ENCODE measurements around the gene MISP3. TPM values are rescaled to one million over a fixed set of nuclear protein-coding genes. Genes with fewer than 3 reads are reported as not detected.
A peak's percentile ranks its signal among the peaks of the same experiment; 100 is the strongest.

MISP3 gene
- total and polyA plus RNA-seq, 8 donors = 6.4 to 21.4 (median 8.3) TPM

- no peak for DNase-seq
- no peaks in the 10 kb centered on the region for H3K27me3 ChIP-seq
- no peak overlapping the region for H3K4me3 ChIP-seq
- intact Hi-C loops (cut with DNase I) = no loop called here
- no peaks in the 10 kb centered on the region for H3K9me3 ChIP-seq
- H3K36me3 ChIP-seq = peaks cover 0 to 6% (median 0%) of the 10 kb centered on the region in 3 donors
- WGBS, 2 donors = 76 to 80% methylated on average over 9 of the region's 9 CpGs
- no peak for FAIRE-seq
- no peaks in the 10 kb centered on the region for H3K4me1 ChIP-seq
- no peak for TF ChIP-seq CTCF (IDR thresholded peaks at IDR 0.05)
- peak in 1 of 4 donors; percentile 9 for ATAC-seq
- no peak overlapping the region for H3K27ac ChIP-seq
Observed at GRCh38 chr19:14051980-14052379, 20.6 kb upstream of the MISP3 start.

GRCh38 chr19:14052470-14052869 lies 20.1 kb upstream of the MISP3 start:
- intact Hi-C loops (cut with DNase I) = no loop called here

GRCh38 chr19:14053032-14053431 lies 19.6 kb upstream of the MISP3 start:
- TF ChIP-seq CTCF (IDR thresholded peaks at IDR 0.05) = no peak
- ATAC-seq = no peak
- Histone ChIP-seq H3K9me3 (no peaks in the 10 kb centered on the region), H3K4me3 (no peak overlapping the region), H3K27me3 (no peaks in the 10 kb centered on the region), H3K27ac (no peak overlapping the region), H3K4me1 (no peaks in the 10 kb centered on the region), H3K36me3 (peaks cover 0 to 6% (median 0%) of the 10 kb centered on the region in 3 donors)
- WGBS, 2 donors = 97 to 98% methylated on average over 3 of the region's 3 CpGs
- intact Hi-C loops (cut with DNase I) = no loop called here
- FAIRE-seq = no peak
- DNase-seq = no peak

More at GRCh38 chr19:14052470-14052869, 20.1 kb upstream of the MISP3 start:
- ATAC-seq (no peak), DNase-seq (no peak), FAIRE-seq (no peak)
- TF ChIP-seq CTCF (IDR thresholded peaks at IDR 0.05) = no peak
- Histone ChIP-seq H3K4me3 (no peak overlapping the region), H3K36me3 (peaks cover 0 to 6% (median 0%) of the 10 kb centered on the region in 3 donors), H3K27me3 (no peaks in the 10 kb centered on the region), H3K4me1 (no peaks in the 10 kb centered on the region), H3K9me3 (no peaks in the 10 kb centered on the region), H3K27ac (no peak overlapping the region)
- 83 to 90% methylated on average over 6 of the region's 6 CpGs for WGBS, 2 donors

- Histone ChIP-seq H3K4me1 (no peaks in the 10 kb centered on the region), H3K27me3 (no peaks in the 10 kb centered on the region), H3K4me3 (no peak overlapping the region), H3K27ac (no peak overlapping the region), H3K9me3 (no peaks in the 10 kb centered on the region), H3K36me3 (peaks cover 0 to 6% (median 0%) of the 10 kb centered on the region in 3 donors)
- intact Hi-C loops (cut with DNase I) = no loop called here
- TF ChIP-seq CTCF (IDR thresholded peaks at IDR 0.05) = no peak
- DNase-seq = no peak
- FAIRE-seq = no peak
- ATAC-seq = no peak
- WGBS, 2 donors = 94 to 95% methylated on average over 9 to 11 of the region's 11 CpGs
Observed at GRCh38 chr19:14053500-14053899, 19.1 kb upstream of the MISP3 start.

- Histone ChIP-seq H3K27ac (no peak overlapping the region), H3K27me3 (no peaks in the 10 kb centered on the region), H3K4me3 (no peak overlapping the region), H3K9me3 (no peaks in the 10 kb centered on the region), H3K4me1 (no peaks in the 10 kb centered on the region), H3K36me3 (peaks cover 0 to 6% (median 0%) of the 10 kb centered on the region in 3 donors)
- WGBS, 2 donors = 81 to 97% methylated on average over 6 of the region's 6 CpGs
- intact Hi-C loops (cut with DNase I) = no loop called here
- FAIRE-seq (no peak), DNase-seq (no peak), ATAC-seq (no peak)
- TF ChIP-seq CTCF (IDR thresholded peaks at IDR 0.05) = no peak
Observed at GRCh38 chr19:14054099-14054498, 18.5 kb upstream of the MISP3 start.
